GM19240 (cell line): ENCODE measurements around the gene KDM3B.
"Not testable (repeated sequence)": the region's sequence is repeated elsewhere in the genome, so short reads cannot be mapped to it uniquely, and the experiment has no call there.

ENCODE experiments used
- DNase-seq: peaks from one replicate; pipeline ENCODE4 v3.0.0; 2011; ENCODE audit warnings: low spot score; ENCODE audit not compliant: insufficient read length

Gene KDM3B

DNA sequence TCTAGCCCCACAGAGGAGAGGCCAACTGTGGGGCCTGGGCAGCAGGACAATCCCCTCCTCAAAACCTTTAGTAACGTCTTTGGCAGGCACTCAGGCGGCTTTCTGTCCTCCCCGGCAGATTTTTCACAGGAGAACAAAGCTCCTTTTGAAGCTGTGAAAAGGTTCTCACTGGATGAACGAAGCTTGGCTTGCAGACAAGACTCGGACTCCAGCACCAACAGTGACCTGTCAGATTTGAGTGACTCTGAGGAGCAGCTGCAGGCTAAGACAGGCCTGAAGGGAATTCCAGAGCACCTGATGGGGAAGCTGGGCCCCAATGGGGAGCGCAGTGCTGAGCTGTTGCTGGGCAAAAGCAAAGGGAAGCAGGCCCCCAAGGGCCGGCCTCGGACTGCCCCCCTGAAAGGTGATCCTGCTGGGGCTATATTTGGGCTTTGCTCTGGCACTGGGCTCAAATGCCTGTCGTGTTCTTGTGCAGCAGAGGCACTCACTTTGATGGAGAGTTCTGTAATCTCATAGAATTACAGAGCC is 39.4 kb downstream of the KDM3B start:
- DNase-seq: no peak

- DNase-seq: peak; percentile 11
Observed at GRCh38 chr5:138402640-138403039, 50.2 kb downstream of the KDM3B start.

- peak; percentile 29 for DNase-seq
Observed at GRCh38 chr5:138408023-138408422, 55.5 kb downstream of the KDM3B start.

GRCh38 chr5:138410996-138411640 is 58.6 kb downstream of the KDM3B start:
- not testable (repeated sequence) for DNase-seq

- DNase-seq: no peak
Observed at GRCh38 chr5:138418444-138418843, 66.0 kb downstream of the KDM3B start.

GRCh38 chr5:138425079-138425478 is 72.6 kb downstream of the KDM3B start:
- no peak for DNase-seq

DNA sequence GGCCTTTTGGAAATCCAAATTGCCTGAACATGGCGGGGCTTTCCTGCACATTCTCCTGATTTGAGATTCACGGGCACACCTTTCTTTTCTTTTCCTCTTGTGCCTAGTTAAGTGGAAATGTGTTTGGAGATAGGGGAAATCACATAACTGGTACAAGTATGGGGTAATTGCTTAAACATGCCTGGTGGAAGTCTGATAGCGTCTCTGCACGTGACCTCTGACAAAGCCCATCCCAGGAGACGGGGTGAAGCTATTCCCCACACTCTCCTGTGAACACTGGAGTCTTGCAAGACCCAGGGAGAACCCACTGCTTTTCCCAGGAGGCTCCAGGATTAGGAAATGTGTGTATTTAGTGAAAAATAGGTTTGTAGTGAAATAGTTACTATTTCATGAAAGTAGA is 83.5 kb downstream of the KDM3B start:
- DNase-seq: no peak

DNA sequence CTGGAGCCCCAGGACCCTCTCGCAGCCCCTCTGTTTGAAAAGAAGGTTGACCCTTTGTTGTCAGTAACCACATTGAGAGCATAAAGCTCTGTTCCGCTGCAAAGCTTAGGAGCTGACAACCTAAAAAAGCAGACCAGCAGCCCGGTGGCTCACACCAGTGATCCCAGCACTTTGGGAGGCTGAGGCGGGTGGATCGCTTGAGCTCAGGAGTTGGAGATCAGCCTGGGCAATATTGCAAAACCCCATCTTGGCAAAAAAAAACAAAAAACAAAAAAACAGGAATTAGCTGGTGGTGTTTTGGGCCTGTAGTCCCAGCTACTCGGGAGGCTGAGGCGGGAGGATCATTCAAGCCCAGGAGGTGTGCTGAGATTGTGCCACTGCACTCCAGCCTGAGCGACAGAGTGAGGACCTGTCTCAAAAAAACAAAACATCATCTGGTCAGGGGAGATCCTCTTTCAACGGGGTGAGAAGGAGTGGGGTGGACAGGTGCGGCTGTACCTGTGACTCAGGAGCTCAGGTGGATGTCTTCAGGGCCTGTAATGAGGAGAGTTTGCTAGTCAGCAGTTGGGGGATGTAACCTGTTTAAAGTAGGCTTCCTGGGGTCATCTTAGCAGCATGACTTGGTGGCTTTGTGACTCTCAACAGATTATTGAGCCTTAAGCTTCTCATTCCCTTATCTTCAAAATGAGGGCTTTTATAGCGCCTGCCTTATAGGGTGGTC is 85.7 kb downstream of the KDM3B start:
- no peak for DNase-seq

DNA sequence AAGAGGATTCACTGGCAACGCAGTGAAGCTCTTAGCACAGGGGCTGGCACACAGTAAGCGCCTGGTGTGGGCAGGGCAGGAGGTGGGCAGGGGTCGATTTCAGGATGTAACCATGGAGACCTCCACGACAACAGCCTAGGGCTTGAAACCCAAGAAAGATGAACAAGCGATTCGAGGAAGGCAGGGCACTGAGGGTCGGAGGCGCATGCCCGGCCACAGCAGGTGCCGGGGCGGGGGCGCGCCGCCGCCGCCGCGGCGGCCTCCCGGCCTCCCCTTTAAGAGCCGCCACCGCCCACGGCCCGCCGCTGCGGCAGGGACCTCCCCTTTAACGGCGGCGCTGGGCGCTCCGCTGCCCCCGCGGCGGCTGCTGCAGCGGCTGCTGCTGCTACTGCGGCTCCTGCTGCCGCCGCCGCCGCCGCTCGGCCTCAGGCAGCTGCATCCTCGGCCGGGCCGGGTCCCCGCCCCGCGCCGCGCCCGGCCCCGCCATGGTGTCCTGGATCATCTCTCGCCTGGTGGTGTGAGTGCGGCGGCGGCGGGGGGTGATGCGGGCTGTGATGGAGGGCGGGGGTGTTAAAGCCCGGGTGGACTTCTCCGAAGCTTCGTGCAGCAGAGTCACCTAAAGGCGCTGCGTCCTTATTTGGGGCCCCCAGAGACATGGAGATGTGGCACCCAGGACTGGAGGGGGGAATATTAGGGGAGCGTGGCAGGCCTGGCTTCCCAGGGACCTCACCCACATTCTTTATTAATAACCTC is 86.4 kb downstream of the KDM3B start, which contains the start of gene REEP2:
REEP2 (plus strand) TSS at position 334 of the 753 bp plus-strand sequence; CDS start at position 486, 152 bp downstream.
- peak; percentile 70 for DNase-seq

- no peak for DNase-seq
Observed at GRCh38 chr5:138439477-138440158, 87.1 kb downstream of the KDM3B start.

DNA sequence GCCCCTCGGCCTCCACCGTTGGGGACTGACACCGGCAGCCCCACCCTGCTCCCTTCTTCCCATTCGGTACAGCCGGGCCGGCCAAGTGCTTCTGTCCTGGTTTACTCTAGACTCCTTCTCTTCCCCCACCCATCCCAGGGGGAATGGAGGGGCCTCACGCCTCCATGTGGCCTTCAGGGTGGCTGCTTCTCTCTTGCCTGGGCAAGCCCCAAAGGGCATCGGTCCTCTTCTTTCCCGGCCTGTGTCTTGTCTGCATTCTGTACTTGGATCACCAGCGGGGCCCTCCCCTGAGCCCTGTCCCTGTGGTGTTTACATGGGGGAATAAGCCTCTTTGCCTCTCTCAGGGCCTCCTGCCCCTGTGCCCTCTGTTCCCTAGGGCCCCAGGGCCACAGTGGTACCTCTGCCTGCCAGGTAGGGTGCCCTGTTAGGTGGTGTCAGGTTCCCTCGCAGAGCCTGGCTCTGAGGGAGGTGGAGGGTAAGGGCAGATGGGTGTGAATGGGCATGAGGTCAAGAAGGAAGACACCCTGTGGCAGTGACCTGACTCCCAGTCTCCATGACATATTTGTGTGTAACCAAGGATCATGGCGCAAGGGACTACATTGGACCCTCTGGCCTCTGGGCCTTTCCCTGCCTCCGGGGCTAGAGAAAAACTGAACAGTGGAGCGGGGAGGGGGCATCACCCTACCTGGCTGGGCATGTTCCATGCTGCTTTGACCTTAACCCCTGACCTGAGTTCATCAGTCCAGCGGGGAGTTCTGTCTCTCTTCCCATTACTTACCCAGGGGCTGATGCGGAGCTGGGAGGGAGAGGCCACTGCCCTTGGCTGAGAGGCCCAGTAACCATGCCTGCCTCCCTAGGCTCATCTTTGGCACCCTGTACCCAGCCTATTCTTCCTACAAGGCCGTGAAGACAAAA is 87.9 kb downstream of the KDM3B start:
- no peak for DNase-seq

GRCh38 chr5:138441221-138441620 is 88.7 kb downstream of the KDM3B start:
- no peak for DNase-seq

- DNase-seq: no peak
Observed at GRCh38 chr5:138444078-138444773, 91.7 kb downstream of the KDM3B start.

DNA sequence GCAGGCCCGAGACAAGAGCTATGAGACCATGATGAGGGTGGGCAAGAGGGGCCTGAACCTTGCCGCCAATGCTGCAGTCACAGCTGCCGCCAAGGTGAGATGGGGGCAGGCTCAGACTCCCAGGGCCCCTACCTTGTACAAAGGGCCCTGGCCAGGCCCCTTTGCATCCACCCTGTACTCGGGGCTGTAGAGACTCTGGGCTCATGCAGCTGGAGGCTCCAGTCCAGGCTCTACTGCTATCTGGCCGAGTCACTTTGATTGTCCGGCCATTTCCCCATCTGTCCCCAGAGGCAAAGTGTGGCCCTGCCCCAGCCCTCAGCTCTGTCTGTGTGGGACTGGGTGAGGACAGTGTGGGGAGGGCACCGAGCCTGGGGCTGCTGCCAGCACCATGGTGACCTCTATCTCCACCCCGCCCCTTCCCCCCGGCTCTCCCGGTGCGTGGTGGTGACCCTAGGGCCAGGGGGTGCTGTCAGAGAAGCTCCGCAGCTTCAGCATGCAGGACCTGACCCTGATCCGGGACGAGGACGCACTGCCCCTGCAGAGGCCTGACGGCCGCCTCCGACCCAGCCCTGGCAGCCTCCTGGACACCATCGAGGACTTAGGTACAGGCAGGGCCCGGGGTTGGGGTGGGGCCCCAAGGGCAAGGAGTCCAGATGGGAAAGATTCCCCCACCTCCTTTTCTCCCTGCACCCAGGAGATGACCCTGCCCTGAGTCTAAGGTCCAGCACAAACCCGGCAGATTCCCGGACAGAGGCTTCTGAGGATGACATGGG is 92.5 kb downstream of the KDM3B start:
- no peak for DNase-seq

DNA sequence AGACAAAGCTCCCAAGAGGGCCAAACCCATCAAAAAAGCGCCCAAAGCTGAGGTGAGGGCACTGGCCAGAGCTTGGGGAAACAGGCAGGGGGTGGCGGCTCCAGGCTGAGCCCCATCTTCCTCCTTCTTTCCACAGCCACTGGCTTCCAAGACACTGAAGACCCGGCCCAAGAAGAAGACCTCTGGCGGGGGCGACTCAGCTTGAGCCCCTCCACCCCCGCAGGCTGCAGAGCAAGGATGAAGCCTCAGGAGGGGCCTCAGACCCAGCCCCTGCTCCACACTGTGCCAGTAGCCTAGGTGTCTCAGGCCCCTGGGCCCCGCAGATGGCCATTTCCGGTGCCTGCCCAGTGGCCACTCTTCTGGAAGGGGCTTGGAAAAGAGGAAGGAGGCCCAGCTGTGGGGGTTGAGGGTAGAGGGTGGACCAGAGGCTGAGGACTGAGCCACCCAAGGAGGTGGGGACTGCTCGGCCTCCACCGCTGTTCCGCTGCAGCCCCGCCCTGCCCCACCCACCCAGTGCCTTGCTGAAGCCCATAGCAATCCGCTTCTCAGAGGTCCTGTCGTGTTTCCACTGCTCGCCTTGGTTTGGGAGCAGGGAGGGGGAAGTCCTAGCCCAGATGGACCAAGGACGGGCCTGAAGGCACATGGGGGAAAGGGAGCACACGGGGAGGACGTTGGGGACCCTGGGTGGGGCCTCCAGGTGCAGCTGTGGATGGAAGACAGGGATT is 93.2 kb downstream of the KDM3B start:
- no peak for DNase-seq

GRCh38 chr5:138448070-138448469 is 95.6 kb downstream of the KDM3B start:
- DNase-seq: no peak

GRCh38 chr5:138448481-138449398 is 96.3 kb downstream of the KDM3B start:
- no peak for DNase-seq
